ENCODE measurements around the gene ST6GALNAC3. TPM values are rescaled to one million over a fixed set of nuclear protein-coding genes. Genes with fewer than 3 reads are reported as not detected.

ST6GALNAC3 gene
- total RNA-seq, 1 donor from 2014 or later: 23.6 TPM

GRCh38 chr1:76160225-76160624, 85.7 kb downstream of the ST6GALNAC3 start:
- no peak overlapping the region for H3K27ac Mint-ChIP-seq
- no peaks in the 10 kb centered on the region for H3K9me3 Mint-ChIP-seq
- H3K79me2 ChIP-seq (ENCODE audit: low read depth): no peaks in the 10 kb centered on the region
- no peaks in the 10 kb centered on the region for H3K36me3 ChIP-seq
- H3F3A ChIP-seq (ENCODE audit: low read depth): no peaks in the 10 kb centered on the region
- H2AFZ ChIP-seq (replicated peaks): no peak overlapping the region
- H3K4me1 Mint-ChIP-seq: peaks cover under 1% of the 10 kb centered on the region
- H3K4me1 ChIP-seq: peaks cover 11% of the 10 kb centered on the region
- no peaks in the 10 kb centered on the region for H4K20me1 ChIP-seq (ENCODE audit: low read depth)
- no peaks in the 10 kb centered on the region for H3K9me3 ChIP-seq (ENCODE audit: low read depth)
- TF ChIP-seq CTCF (IDR thresholded peaks at IDR 0.05) (no peak), EZH2 (IDR thresholded peaks at IDR 0.05) (no peak), EZH2phosphoT487 (IDR thresholded peaks at IDR 0.05) (no peak)
- no peak for DNase-seq (ENCODE audit: low spot score)
- H3K4me3 ChIP-seq: no peak overlapping the region
- no peak overlapping the region for H3K4me2 ChIP-seq
- no peak overlapping the region for H3K27ac ChIP-seq
- no peaks in the 10 kb centered on the region for H3K27me3 Mint-ChIP-seq (ENCODE audit: insufficient read depth, low read depth)
- H3K27me3 ChIP-seq: no peaks in the 10 kb centered on the region
- peaks cover 3% of the 10 kb centered on the region for H3K36me3 Mint-ChIP-seq
- H3K9ac ChIP-seq: no peak overlapping the region
- no peak overlapping the region for H3K4me3 Mint-ChIP-seq

- H3F3A ChIP-seq (ENCODE audit: low read depth): no peaks in the 10 kb centered on the region
- no peaks in the 10 kb centered on the region for H3K27me3 ChIP-seq
- H3K9me3 ChIP-seq (ENCODE audit: low read depth): no peaks in the 10 kb centered on the region
- no peak overlapping the region for H3K4me3 ChIP-seq
- H3K4me1 Mint-ChIP-seq: no peaks in the 10 kb centered on the region
- H3K27ac ChIP-seq: peak overlapping the region; percentile 34
- no peak overlapping the region for H3K27ac Mint-ChIP-seq
- H3K4me1 ChIP-seq: peaks cover 11% of the 10 kb centered on the region
- no peaks in the 10 kb centered on the region for H4K20me1 ChIP-seq (ENCODE audit: low read depth)
- DNase-seq (ENCODE audit: low spot score): peak; percentile 21
- peaks cover under 1% of the 10 kb centered on the region for H3K9me3 Mint-ChIP-seq
- H3K9ac ChIP-seq: no peak overlapping the region
- H3K27me3 Mint-ChIP-seq (ENCODE audit: insufficient read depth, low read depth): no peaks in the 10 kb centered on the region
- no peak overlapping the region for H3K4me3 Mint-ChIP-seq
- no peaks in the 10 kb centered on the region for H3K36me3 ChIP-seq
- peaks cover 8% of the 10 kb centered on the region for H3K79me2 ChIP-seq (ENCODE audit: low read depth)
- no peak overlapping the region for H2AFZ ChIP-seq (replicated peaks)
- no peak for TF ChIP-seq EZH2phosphoT487 (IDR thresholded peaks at IDR 0.05)
- TF ChIP-seq CTCF (IDR thresholded peaks at IDR 0.05): no peak
- TF ChIP-seq EZH2 (IDR thresholded peaks at IDR 0.05): no peak
- no peaks in the 10 kb centered on the region for H3K36me3 Mint-ChIP-seq
- H3K4me2 ChIP-seq: peak overlapping the region; percentile 11
Observed at GRCh38 chr1:76161451-76161850, 86.9 kb downstream of the ST6GALNAC3 start.

GRCh38 chr1:76162254-76162653, 87.7 kb downstream of the ST6GALNAC3 start:
- Mint-ChIP-seq H3K36me3 (peaks cover 2% of the 10 kb centered on the region), H3K9me3 (peaks cover 9% of the 10 kb centered on the region), H3K4me3 (no peak overlapping the region), H3K27ac (no peak overlapping the region), H3K27me3 (ENCODE audit: insufficient read depth, low read depth) (no peaks in the 10 kb centered on the region), H3K4me1 (no peaks in the 10 kb centered on the region)
- DNase-seq (ENCODE audit: low spot score): no peak
- no peak for TF ChIP-seq EZH2phosphoT487 (IDR thresholded peaks at IDR 0.05)
- no peak for TF ChIP-seq CTCF (IDR thresholded peaks at IDR 0.05)
- TF ChIP-seq EZH2 (IDR thresholded peaks at IDR 0.05): no peak
- H3K27me3 ChIP-seq: no peaks in the 10 kb centered on the region
- no peaks in the 10 kb centered on the region for H3F3A ChIP-seq (ENCODE audit: low read depth)
- H3K4me1 ChIP-seq: peaks cover 11% of the 10 kb centered on the region
- H4K20me1 ChIP-seq (ENCODE audit: low read depth): no peaks in the 10 kb centered on the region
- H3K36me3 ChIP-seq: no peaks in the 10 kb centered on the region
- peaks cover 14% of the 10 kb centered on the region for H3K79me2 ChIP-seq (ENCODE audit: low read depth)
- no peaks in the 10 kb centered on the region for H3K9me3 ChIP-seq (ENCODE audit: low read depth)
- H2AFZ ChIP-seq (replicated peaks): no peak overlapping the region
- no peak overlapping the region for H3K9ac ChIP-seq
- no peak overlapping the region for H3K4me2 ChIP-seq
- no peak overlapping the region for H3K4me3 ChIP-seq
- peak overlapping the region; percentile 34 for H3K27ac ChIP-seq
